ENCODE results near the gene PRDM16.

Gene PRDM16

DNA sequence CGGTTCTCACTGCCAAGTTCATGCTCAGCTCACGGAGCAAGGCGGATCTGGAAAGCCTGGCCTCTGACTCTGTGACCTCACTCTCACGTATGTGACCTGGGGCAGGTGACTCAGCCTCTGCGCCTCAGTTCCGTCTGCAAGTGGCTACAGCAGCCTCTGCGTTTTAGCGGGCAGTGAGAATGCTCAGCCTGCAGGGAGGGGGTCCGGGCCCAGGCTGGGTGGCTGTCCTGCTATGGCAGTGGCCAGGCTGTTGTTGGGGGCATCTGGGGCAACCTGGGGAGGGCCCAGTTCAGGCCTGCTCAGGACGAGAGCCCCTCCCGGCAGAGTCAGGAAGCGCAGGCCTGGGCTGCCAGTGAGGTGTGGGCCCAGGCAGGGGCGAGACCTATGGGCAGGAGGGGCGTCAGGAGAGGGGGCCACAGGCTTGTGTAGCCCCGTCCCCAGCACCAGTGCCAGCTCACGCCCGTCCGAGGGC lies 413.4 kb downstream of the PRDM16 start:
- H2AFZ ChIP-seq (ENCODE audit: low read length) = no peak overlapping the region
- H3K4me3 ChIP-seq (ENCODE audit: low read depth, low read length, poor library complexity, severe bottlenecking) = no peak overlapping the region
- H3K4me2 ChIP-seq (ENCODE audit: low read length) = no peak overlapping the region
- TF ChIP-seq EZH2 (IDR thresholded peaks at IDR 0.05; ENCODE audit: borderline replicate concordance, low read length) (no peak), CTCF (IDR thresholded peaks at IDR 0.05; ENCODE audit: low read length) (peak; percentile 45; the same call in 1 of the 2 replicates)
- H3K9ac ChIP-seq (ENCODE audit: low read length) = no peak overlapping the region
- no peaks in the 10 kb centered on the region for H3K79me2 ChIP-seq (ENCODE audit: insufficient read depth, low read length)
- H3K9me3 ChIP-seq (ENCODE audit: low read length) = no peaks in the 10 kb centered on the region
- H3K9me2 ChIP-seq (ENCODE audit: low read depth, low read length) = no peaks in the 10 kb centered on the region
- H3K4me1 ChIP-seq (ENCODE audit: insufficient read depth, low read length, severe bottlenecking) = no peaks in the 10 kb centered on the region
- H3K27ac ChIP-seq (ENCODE audit: low read depth, low read length, poor library complexity, severe bottlenecking) = no peak overlapping the region
- H3F3A ChIP-seq (ENCODE audit: insufficient read depth, low read length) = no peaks in the 10 kb centered on the region
- H3K36me3 ChIP-seq (ENCODE audit: insufficient read depth, low read length) = no peaks in the 10 kb centered on the region
- no peaks in the 10 kb centered on the region; the same call in 1 of the 2 replicates for H3K27me3 ChIP-seq (ENCODE audit: insufficient read depth, low read length)
- no peaks in the 10 kb centered on the region for H4K20me1 ChIP-seq (ENCODE audit: insufficient read depth, low read length)

DNA sequence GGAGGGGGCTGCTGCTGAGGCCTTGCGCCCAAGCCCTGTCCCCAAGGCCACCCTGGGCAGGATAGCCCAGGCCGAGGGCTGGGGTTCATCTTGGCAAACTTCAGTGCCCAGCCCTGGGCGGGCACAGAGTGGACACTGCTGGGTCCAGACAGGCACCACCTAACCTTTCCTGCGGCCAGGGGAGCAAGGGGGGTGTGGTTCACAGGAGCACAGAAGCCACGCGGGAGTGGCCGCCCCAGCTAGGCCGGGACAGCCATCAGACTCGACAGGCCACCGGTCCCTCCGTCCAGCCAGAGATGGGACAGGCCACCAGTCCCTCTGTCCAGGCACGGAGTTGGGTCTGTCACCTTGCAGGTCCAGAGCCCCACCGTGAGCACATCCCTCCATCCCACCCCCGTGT lies 414.4 kb downstream of the PRDM16 start:
- H2AFZ ChIP-seq (ENCODE audit: low read length) = no peak overlapping the region
- no peaks in the 10 kb centered on the region for H3K9me2 ChIP-seq (ENCODE audit: low read depth, low read length)
- no peak overlapping the region for H3K27ac ChIP-seq (ENCODE audit: low read depth, low read length, poor library complexity, severe bottlenecking)
- peaks cover 5% of the 10 kb centered on the region for H3K9me3 ChIP-seq (ENCODE audit: low read length)
- H3K9ac ChIP-seq (ENCODE audit: low read length) = no peak overlapping the region
- H3K4me1 ChIP-seq (ENCODE audit: insufficient read depth, low read length, severe bottlenecking) = no peaks in the 10 kb centered on the region
- no peak overlapping the region for H3K4me3 ChIP-seq (ENCODE audit: low read depth, low read length, poor library complexity, severe bottlenecking)
- H3F3A ChIP-seq (ENCODE audit: insufficient read depth, low read length) = no peaks in the 10 kb centered on the region
- TF ChIP-seq EZH2 (IDR thresholded peaks at IDR 0.05; ENCODE audit: borderline replicate concordance, low read length) (no peak), CTCF (IDR thresholded peaks at IDR 0.05; ENCODE audit: low read length) (no peak)
- H3K27me3 ChIP-seq (ENCODE audit: insufficient read depth, low read length) = peaks cover 4% of the 10 kb centered on the region; the same call in 1 of the 2 replicates
- H3K4me2 ChIP-seq (ENCODE audit: low read length) = no peak overlapping the region
- no peaks in the 10 kb centered on the region; the same call in 1 of the 2 replicates for H3K36me3 ChIP-seq (ENCODE audit: insufficient read depth, low read length)
- no peaks in the 10 kb centered on the region for H3K79me2 ChIP-seq (ENCODE audit: insufficient read depth, low read length)
- no peaks in the 10 kb centered on the region for H4K20me1 ChIP-seq (ENCODE audit: insufficient read depth, low read length)

- peaks cover 8% of the 10 kb centered on the region for H3K9me3 ChIP-seq (ENCODE audit: low read length)
- H3K9ac ChIP-seq (ENCODE audit: low read length) = no peak overlapping the region
- TF ChIP-seq EZH2 (IDR thresholded peaks at IDR 0.05; ENCODE audit: borderline replicate concordance, low read length) (no peak), CTCF (IDR thresholded peaks at IDR 0.05; ENCODE audit: low read length) (peak; percentile 81)
- H3F3A ChIP-seq (ENCODE audit: insufficient read depth, low read length) = no peaks in the 10 kb centered on the region
- H3K4me3 ChIP-seq (ENCODE audit: low read depth, low read length, poor library complexity, severe bottlenecking) = no peak overlapping the region
- H3K4me2 ChIP-seq (ENCODE audit: low read length) = no peak overlapping the region
- H4K20me1 ChIP-seq (ENCODE audit: insufficient read depth, low read length) = no peaks in the 10 kb centered on the region
- no peaks in the 10 kb centered on the region for H3K9me2 ChIP-seq (ENCODE audit: low read depth, low read length)
- peaks cover 9% of the 10 kb centered on the region for H3K27me3 ChIP-seq (ENCODE audit: insufficient read depth, low read length)
- no peaks in the 10 kb centered on the region for H3K4me1 ChIP-seq (ENCODE audit: insufficient read depth, low read length, severe bottlenecking)
- H2AFZ ChIP-seq (ENCODE audit: low read length) = no peak overlapping the region
- no peak overlapping the region for H3K27ac ChIP-seq (ENCODE audit: low read depth, low read length, poor library complexity, severe bottlenecking)
- H3K79me2 ChIP-seq (ENCODE audit: insufficient read depth, low read length) = no peaks in the 10 kb centered on the region
- H3K36me3 ChIP-seq (ENCODE audit: insufficient read depth, low read length) = no peaks in the 10 kb centered on the region; the same call in 1 of the 2 replicates
These were observed 414.9 kb downstream of the PRDM16 start for GRCh38 chr1:3483801-3484444.

All from OCI-LY1 (cell line).